K562 (cell line): ENCODE measurements around the gene BDH2. TPM values are rescaled to one million over a fixed set of nuclear protein-coding genes. Genes with fewer than 3 reads are reported as not detected.

Source experiments
- ATAC-seq: fragments of 200-7000 bp; cut with Tn5 transposase; 3 replicates; pipeline ENCODE4 v1.9.1; 2020; ENCODE audit warnings: moderate library complexity
- BruUV-seq: library from RNA; stranded (reverse); fragments of 400-500 nt; replicated peaks from 2 replicates; lab custom pipeline; 2021; lab: Mats Ljungman, UMichigan
- CTCF ChIA-PET: fragments of 300-600 bp; formaldehyde crosslinking; extraction: SDS; loops from one replicate; lab custom pipeline; 2021; ENCODE audit warnings: low intra/inter-chr PET ratio; lab: Yijun Ruan, JAX
- POLR2A ChIA-PET: fragments of 300-600, 350-650 bp; sonication (Branson Sonifier 250); formaldehyde crosslinking; extraction: SDS; loops from one replicate; lab custom pipeline; 2021; ENCODE audit warnings: antibody characterized with exemption, inconsistent platforms; lab: Yijun Ruan, JAX
- DNase-seq, 4 experiments: peaks; one replicate each; pipeline versions ENCODE4 v3.0.0 to v3.0.0-alpha.2; 2011 to 2018; ENCODE audit warnings: low spot score in 3 of 4, mixed read lengths in 3 of 4; ENCODE audit errors: extremely low read depth in 1 of 4
- FAIRE-seq: peaks from 2 replicates; lab custom pipeline; 2011; peaks lifted over from hg19 to GRCh38; lab: Jason Lieb, UNC
- H2AFZ ChIP-seq: 2 replicates; pipeline ENCODE4 v1.6.0; 2011; ENCODE audit warnings: low read depth, low read length, control low read depth, inconsistent platforms
- H3K27ac ChIP-seq: fragments of 200-600 bp; 3 replicates; pipeline ENCODE4 v1.8.0; 2011; ENCODE audit warnings: low read depth, mild to moderate bottlenecking, control low read depth, inconsistent platforms, low read length, moderate library complexity, mixed read lengths; ENCODE audit errors: extremely low read depth
- H3K27me3 ChIP-seq, 2 experiments: fragments of 300-600 bp in 1 of 2; 2 replicates in 1 of 2; 3 replicates in 1 of 2; pipeline versions ENCODE4 v1.6.0 to v1.8.0; 2011; ENCODE audit warnings: inconsistent platforms in 2 of 2, low read length in 2 of 2, mild to moderate bottlenecking in 1 of 2, mixed read lengths in 1 of 2, moderate library complexity in 1 of 2; ENCODE audit not compliant: control insufficient read depth in 2 of 2, insufficient read depth in 2 of 2
- H3K36me3 ChIP-seq: fragments of 300-600 bp; 3 replicates; pipeline ENCODE4 v1.8.0; 2011; ENCODE audit warnings: mild to moderate bottlenecking, low read length, inconsistent platforms; ENCODE audit not compliant: control insufficient read depth, insufficient read depth
- H3K4me1 ChIP-seq, 2 experiments: fragments of 200-600 bp in 1 of 2; replicated peaks in 1 of 2; 2 replicates in 1 of 2; 3 replicates in 1 of 2; pipeline versions ENCODE4 v1.5.1 to v1.8.0; 2011; ENCODE audit warnings: inconsistent platforms in 2 of 2, low read length in 2 of 2, mild to moderate bottlenecking in 1 of 2, mixed read lengths in 1 of 2, moderate library complexity in 1 of 2; ENCODE audit not compliant: control insufficient read depth in 2 of 2, insufficient read depth in 2 of 2
- H3K4me2 ChIP-seq: 2 replicates; pipeline ENCODE4 v1.6.1; 2011; ENCODE audit warnings: low read length, control low read depth, inconsistent platforms, mixed read lengths; ENCODE audit not compliant: insufficient read depth
- H3K4me3 ChIP-seq: fragments of 200-600 bp; sonication (generic), shearing (Covaris generic); 2 replicates; pipeline ENCODE4 v1.5.1; 2016; ENCODE audit warnings: control low read depth, inconsistent platforms
- H3K79me2 ChIP-seq: fragments of 200-600 bp; 3 replicates; pipeline ENCODE4 v1.8.0; 2011; ENCODE audit warnings: low read length, inconsistent platforms; ENCODE audit not compliant: control insufficient read depth, insufficient read depth
- H3K9ac ChIP-seq, 2 experiments: 2 replicates each; pipeline versions ENCODE4 v1.6.0 to v1.6.1; 2011; ENCODE audit warnings: low read depth in 2 of 2, low read length in 2 of 2, control low read depth in 1 of 2, inconsistent platforms in 1 of 2, mild to moderate bottlenecking in 1 of 2, mixed read lengths in 1 of 2; ENCODE audit not compliant: insufficient read depth in 1 of 2
- H3K9me1 ChIP-seq: one replicate; pipeline ENCODE4 v1.6.0; 2011; ENCODE audit warnings: inconsistent platforms, mild to moderate bottlenecking, low read length, moderate library complexity; ENCODE audit not compliant: control insufficient read depth, insufficient read depth
- H3K9me3 ChIP-seq: replicated peaks from 2 replicates; pipeline ENCODE4 v1.5.1; 2011; ENCODE audit warnings: low read depth, low read length, inconsistent platforms; ENCODE audit not compliant: control insufficient read depth, insufficient read depth
- H4K20me1 ChIP-seq: replicated peaks from 2 replicates; pipeline ENCODE4 v1.6.1; 2011; ENCODE audit warnings: low read length, inconsistent platforms, mixed read lengths; ENCODE audit not compliant: control insufficient read depth, insufficient read depth
- KAT7 ChIP-seq: sonication (generic); formaldehyde crosslinking; IDR thresholded peaks from 2 replicates; pipeline ENCODE4 v1.8.0; 2022; ENCODE audit warnings: missing genetic modification reagents, mild to moderate bottlenecking, borderline replicate concordance
- PKNOX1 ChIP-seq: fragments of 450-650 bp; IDR thresholded peaks from 2 replicates; pipeline ENCODE4 v1.6.1; 2016
- POLR2AphosphoS5 ChIP-seq: IDR thresholded peaks from 2 replicates; pipeline ENCODE4 v1.6.1; 2011; ENCODE audit warnings: mild to moderate bottlenecking, low read depth, low read length, moderate library complexity; ENCODE audit not compliant: control insufficient read depth, insufficient read depth
- RFX5 ChIP-seq: IDR thresholded peaks from 2 replicates; pipeline ENCODE4 v1.6.1; 2011; ENCODE audit warnings: low read depth, mild to moderate bottlenecking, improper control_type of control experiment, low read length
- WGBS: fragments of 100-300 bp; shearing (Covaris generic); methylation state at CpG from one replicate; pipeline ENCODE4 v1.1.6; 2016; ENCODE audit warnings: low coverage, mixed read lengths; ENCODE audit not compliant: insufficient coverage; ENCODE audit errors: missing lambda C conversion rate; 5-methylcytosine and 5-hydroxymethylcytosine counted together
- in situ Hi-C: fragments of 300-500 bp; cut with MboI; formaldehyde crosslinking; loops from 4 replicates; pipeline ENCODE4 v1.15.0; 2018; ENCODE audit warnings: inconsistent platforms, mixed read lengths
- intact Hi-C: fragments of 100-400 bp; cut with micrococcal nuclease; formaldehyde crosslinking; loops from 2 replicates; pipeline ENCODE4 v1.14.2; 2022
- polyA plus RNA-seq, 8 experiments: library from polyadenylated mRNA; depleted of rRNA in 4 of 8; stranded (reverse) in 5 of 8; unstranded in 3 of 8; fragments of >200 nt; fragmentation: Nextera tagmentation in 2 of 8; fragmentation: Illumina TruSeq in 1 of 8; extraction: Ambion mirVana in 2 of 8; extraction: Trizol in 1 of 8; gene quantifications; 2 replicates each; pipeline versions ENCODE4 v1.2.1 to v1.2.3, GENCODE V29; 2011 to 2014; ENCODE audit warnings: inconsistent platforms in 1 of 8, missing spikeins in 1 of 8
- total RNA-seq, 7 experiments: library from RNA; depleted of rRNA in 6 of 7; stranded (reverse); fragments of >200 nt in 6 of 7; fragmentation: Illumina TruSeq in 2 of 7; extraction: Trizol in 2 of 7; gene quantifications; 2 replicates each; pipeline versions ENCODE4 v1.2.1 to v1.2.3, GENCODE V29; 2011 to 2021; ENCODE audit warnings: low replicate concordance in 1 of 7

BDH2 gene
- total and polyA plus RNA-seq, 9 of the 15 experiments (the other 6 are each of a cell fraction or from before 2014, with no cell fraction given), result 4.9 to 17.9 (median 9.1) TPM

DNA sequence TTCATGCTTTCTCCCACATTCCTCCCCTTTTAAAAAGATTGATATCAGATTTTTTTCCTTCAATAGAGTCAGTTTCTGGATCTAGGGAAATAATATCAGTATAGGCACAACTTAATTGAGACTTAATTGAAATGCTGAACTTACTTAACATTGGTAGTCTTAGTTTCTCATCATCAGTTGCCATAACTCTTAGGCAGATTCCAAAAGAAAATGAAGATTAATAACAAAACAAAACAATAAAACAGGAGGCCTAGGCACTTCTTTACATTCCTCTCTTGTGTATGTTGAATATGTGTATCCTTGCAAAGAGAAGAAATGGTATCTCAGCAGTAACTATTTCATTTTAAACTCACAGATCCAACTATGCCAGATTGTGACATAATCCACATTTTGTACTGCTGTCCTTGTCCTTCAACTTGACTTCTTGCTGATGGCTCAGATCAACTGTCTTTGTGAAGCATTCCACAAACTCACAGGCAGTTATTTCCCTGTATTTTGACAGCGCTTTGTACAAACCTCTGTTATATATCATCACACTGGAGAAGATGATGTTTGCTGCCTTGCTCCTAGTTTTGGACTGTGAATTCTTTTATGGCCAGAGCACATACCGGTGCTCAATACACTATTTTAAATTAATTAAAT, 14.0 kb downstream of the BDH2 start:
- no peak for DNase-seq
- intact Hi-C loops (no loop called here), in situ Hi-C loops (loop anchor here (5.0 kb wide), 2 partner anchors 463 to 648 kb away; no protein-coding TSS in a partner anchor)
- Histone ChIP-seq H3K4me1 (no peaks in the 10 kb centered on the region), H3K4me2 (no peak overlapping the region), H3K9ac (no peak overlapping the region), H3K79me2 (no peaks in the 10 kb centered on the region), H3K27ac (no peak overlapping the region), H4K20me1 (no peaks in the 10 kb centered on the region), H2AFZ (no peak overlapping the region), H3K9me3 (no peaks in the 10 kb centered on the region), H3K9me1 (no peaks in the 10 kb centered on the region), H3K36me3 (no peaks in the 10 kb centered on the region), H3K27me3 (no peaks in the 10 kb centered on the region), H3K4me3 (no peak overlapping the region)
- ChIA-PET CTCF (no interaction called here), POLR2A (no interaction called here)
- no peak for ATAC-seq
- no peak for TF ChIP-seq POLR2AphosphoS5
- no peak for TF ChIP-seq PKNOX1
- TF ChIP-seq KAT7 (CRISPR knock-in tag), result no peak
- peak; percentile 66; the same call in 1 of the 2 replicates for TF ChIP-seq RFX5
- BruUV-seq, result no TSS peak
- peak; percentile 35 for FAIRE-seq
- WGBS, result 27% methylated on average over 2 of the region's 2 CpGs
